GOT3 (cell line): ENCODE results near the gene CBX4.

ENCODE experiments used
- DNase-seq: peaks from one replicate; lab custom pipeline; 2025; ENCODE audit warnings: mixed read lengths; lab: John Stamatoyannopoulos, UW

Gene CBX4

DNA sequence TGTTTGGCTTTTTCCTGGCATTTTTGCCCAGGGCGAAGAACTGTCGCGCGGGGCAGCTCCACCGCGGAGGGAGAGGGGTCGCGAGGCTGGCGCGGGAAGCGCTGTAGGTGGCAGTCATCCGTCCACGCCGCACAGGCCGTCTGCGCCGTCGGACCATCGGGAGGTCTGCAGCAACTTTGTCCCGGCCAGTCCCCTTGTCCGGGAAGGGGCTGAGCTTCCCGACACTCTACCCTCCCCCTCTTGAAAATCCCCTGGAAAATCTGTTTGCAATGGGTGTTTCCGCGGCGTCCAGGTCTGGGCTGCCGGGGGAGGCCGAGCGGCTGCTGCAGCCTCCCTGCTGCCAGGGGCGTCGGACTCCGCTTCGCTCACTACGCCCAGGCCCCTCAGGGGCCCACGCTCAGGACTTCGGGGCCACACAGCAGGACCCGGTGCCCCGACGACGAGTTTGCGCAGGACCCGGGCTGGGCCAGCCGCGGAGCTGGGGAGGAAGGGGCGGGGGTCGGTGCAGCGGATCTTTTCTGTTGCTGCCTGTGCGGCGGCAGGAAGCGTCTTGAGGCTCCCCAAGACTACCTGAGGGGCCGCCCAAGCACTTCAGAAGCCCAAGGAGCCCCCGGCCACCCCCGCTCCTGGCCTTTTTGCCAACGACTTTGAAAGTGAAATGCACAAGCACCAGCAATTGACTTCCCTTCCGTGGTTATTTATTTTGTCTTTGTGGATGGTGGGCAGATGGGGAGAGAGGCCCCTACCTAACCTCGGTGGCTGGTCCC is 2.3 kb upstream of the CBX4 start:
- DNase-seq: no peak

DNA sequence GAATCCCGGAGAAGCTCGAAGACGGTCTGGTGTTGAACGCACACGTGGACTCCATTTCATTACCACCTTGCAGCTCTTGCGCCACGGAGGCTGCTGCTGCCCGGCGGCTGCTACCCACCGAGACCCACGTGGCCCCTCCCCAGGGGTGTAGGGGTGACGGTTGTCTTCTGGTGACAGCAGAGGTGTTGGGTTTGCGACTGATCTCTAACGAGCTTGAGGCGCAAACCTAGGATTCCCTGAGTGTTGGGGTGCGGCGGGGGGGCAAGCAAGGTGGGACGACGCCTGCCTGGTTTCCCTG is 1.7 kb upstream of the CBX4 start:
- DNase-seq: no peak

DNA sequence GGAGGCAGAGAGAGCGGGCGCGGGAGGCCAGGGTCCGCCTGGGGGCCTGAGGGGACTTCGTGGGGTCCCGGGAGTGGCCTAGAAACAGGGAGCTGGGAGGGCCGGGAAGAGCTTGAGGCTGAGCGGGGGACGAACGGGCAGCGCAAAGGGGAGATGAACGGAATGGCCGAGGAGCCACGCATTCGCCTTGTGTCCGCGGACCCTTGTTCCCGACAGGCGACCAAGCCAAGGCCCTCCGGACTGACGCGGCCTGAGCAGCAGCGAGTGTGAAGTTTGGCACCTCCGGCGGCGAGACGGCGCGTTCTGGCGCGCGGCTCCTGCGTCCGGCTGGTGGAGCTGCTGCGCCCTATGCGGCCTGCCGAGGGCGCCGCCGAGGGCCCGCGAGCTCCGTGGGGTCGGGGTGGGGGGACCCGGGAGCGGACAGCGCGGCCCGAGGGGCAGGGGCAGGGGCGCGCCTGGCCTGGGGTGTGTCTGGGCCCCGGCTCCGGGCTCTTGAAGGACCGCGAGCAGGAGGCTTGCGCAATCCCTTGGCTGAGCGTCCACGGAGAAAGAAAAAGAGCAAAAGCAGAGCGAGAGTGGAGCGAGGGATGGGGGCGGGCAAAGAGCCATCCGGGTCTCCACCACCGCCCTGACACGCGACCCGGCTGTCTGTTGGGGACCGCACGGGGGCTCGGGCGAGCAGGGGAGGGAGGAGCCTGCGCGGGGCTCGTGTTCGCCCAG is 1.2 kb upstream of the CBX4 start:
- no peak for DNase-seq

DNA sequence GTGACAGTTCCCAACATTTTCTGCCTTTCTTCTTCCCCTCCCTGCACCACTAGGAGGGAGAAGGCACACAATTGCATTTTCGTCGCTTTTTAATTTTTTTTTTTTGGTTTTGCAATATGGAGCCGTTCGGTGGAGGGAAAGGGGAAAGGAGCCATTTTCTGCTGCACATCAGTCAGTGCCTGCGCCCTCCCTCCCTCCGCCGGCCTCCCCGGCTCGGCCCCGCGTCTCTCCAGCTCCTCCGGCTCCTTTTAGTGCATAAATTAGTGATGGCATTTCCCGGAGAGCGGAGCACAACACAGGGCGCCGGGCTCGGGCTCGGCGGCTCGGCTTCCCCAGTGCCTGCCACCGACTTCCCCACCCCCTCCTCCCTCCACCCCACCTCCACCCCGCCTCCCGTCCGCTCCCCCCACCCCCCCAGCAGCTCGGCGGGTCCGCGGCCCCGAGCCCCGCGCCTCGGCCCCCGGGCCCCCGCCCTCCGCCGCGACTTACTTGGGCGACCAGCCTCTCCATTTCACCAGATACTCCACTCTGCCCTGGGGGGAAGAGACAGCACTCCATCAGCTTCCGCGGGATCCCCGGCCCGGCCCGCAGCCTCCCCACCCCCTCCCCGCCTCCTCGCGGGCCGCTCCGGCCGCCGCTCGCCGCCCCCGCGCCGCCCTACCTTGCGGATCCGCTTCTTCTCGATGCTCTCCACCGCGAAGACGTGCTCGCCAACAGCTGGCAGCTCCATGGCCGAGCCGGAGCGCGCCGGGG is 542 bp downstream of the CBX4 start:
- no peak for DNase-seq

- DNase-seq: no peak
These were observed 1.2 kb downstream of the CBX4 start for GRCh38 chr17:79837888-79838521.

DNA sequence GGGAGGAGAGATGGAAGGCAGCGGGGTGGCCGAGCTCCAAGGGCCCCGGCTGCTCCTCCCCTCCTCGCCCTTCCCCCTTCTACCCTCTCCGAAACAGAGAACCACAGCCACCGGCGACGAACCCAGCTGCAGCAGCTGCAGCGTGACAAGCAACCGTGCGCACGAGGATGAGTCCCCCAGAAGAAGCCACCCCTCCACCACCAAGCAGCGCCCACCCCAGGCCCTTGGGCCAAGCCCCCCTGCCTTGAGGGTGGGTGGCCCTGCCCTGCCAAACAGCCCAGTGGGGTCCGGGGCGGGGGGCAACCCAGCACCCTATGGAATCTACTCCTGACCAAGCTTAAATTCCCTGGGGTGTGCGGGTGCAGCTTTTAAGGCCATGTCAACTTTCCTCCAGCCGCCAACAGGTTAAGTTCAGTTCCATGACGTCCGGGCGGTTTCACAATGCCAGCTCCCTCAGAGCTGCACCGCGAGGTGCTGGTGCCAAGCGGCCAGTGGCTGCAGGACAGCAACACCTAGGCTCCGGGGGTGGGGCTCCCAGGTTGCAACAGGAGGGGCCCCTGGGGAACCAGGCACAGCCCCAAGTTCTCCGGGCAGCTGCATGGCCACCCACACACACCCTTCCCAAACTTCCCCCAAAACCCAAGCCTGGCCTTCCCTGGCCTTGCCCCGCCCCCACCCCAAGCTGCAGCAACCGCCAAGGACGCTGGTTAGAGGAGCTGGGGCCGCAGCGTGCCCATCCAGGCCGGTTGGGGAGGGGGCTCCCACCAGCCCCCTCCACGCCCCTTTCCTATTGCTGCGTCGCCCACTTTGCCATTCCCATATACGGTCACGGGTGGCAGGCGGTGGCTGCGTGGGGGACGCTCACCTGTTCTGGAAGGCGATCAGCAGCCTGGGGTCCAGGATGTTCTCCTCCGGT is 2.0 kb downstream of the CBX4 start:
- no peak for DNase-seq

- no peak for DNase-seq
These were observed 2.7 kb downstream of the CBX4 start for GRCh38 chr17:79836510-79836971.

DNA sequence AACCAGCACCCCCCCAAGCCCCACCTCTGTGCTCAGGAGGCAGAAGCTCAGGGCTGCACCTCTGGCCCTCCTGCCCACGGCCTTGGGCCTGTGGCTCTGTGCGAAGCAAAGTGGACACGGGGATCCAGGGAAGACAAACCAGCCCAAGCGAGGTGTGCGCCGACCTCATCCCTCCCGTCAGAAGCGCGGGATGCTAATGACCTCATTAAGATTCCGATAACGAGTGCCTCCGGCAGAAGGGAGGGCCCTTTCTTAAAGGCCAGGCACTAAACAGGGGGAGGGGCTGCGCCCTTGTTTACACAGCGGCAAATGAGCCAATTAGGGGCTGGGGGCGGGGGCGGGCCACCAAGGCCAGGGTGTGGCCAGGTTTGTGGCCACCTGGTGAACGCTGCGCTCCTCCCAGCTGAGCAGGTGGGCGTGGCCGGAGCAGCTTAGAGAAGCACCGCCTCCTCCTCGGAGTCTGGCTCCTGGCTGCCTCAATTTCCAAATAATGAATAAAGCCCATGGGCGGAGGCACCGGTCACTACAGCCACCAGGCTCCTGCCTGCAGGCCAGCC is 3.2 kb downstream of the CBX4 start:
- DNase-seq: no peak

DNA sequence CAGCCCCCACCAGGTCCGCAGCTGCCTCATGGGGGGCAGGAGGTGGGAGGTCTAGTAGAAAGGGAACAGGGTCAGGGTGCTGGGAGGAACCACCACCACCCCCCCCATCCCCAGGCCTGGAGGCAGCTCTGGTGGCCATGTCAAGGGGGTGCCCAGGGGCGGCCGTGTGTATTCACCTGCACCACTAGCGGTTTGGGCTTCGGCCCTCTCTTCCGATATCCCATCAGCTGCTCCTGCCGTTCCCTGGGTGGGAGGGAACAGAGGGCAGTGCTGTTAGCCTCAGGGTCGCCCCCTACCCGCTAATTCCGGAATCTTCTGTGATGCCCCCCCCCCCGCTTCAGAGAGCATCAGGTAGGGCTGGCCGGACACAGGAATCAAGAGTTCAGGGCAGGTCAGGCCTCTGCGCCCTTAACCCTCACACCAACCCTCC is 3.8 kb downstream of the CBX4 start:
- no peak for DNase-seq

- DNase-seq: no peak
These were observed 4.4 kb downstream of the CBX4 start for GRCh38 chr17:79834565-79835469.

- no peak for DNase-seq
These were observed 5.3 kb downstream of the CBX4 start for GRCh38 chr17:79833744-79834564.

DNA sequence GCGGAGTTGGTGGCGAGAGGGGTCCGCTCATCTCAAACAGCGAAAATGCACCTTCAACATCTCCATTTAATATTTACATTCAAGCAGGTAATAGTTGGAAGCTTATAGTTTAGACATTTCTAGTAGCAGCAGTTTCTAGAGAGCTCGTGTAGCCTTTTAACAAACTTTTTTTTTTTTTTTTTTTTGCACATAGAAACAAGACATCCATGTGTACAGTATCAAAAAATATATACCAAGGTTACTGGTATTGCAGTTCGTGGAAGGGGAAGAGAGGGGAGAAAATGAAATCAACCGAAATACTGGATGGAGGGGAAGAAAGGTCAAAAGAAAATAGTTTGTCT is 6.2 kb downstream of the CBX4 start:
- DNase-seq: no peak

DNA sequence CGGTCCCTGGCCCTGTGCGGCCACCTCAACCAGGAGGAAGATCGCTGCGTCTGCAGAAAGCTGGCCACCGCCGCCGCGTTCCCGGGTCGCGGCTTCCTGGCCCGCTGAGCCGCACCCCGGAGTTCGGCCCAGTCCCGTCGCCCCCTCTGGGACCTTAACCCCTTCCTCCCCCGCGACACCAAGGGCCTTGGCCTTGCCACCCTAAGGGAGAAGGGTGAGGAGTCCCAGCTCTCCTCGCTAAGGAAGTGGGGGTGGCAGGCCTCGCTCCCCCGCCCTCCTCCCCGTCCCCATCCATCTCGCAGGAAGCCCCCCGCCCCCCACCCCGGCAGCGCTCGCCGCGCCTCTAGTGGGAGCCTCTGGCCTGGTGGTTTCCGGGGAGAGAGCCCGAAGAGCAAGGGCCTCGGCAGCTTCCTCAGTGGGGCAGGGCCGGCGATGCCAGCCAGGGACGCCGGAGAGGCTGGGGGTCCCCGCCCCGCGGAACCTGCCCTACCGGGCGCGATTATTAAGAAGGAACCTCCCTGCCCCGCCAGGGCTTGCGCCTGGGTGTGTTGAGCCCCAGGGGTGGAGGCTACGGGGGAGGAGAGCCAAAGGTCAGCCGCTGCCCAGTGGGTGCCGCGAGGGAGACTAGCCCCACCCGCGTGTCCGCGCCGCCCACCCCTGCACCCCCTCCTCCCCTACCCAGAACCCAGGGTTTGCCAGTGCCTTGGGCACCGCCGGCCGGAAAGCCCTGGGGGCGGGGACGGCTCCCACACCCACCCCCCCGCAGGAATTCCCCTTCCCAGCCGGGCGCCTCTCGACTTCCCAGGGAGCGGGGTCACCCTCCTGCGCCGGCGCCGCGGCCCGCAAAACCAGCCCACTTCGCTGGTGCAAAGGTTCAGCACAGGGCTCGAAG is 6.8 kb downstream of the CBX4 start:
- no peak for DNase-seq

DNA sequence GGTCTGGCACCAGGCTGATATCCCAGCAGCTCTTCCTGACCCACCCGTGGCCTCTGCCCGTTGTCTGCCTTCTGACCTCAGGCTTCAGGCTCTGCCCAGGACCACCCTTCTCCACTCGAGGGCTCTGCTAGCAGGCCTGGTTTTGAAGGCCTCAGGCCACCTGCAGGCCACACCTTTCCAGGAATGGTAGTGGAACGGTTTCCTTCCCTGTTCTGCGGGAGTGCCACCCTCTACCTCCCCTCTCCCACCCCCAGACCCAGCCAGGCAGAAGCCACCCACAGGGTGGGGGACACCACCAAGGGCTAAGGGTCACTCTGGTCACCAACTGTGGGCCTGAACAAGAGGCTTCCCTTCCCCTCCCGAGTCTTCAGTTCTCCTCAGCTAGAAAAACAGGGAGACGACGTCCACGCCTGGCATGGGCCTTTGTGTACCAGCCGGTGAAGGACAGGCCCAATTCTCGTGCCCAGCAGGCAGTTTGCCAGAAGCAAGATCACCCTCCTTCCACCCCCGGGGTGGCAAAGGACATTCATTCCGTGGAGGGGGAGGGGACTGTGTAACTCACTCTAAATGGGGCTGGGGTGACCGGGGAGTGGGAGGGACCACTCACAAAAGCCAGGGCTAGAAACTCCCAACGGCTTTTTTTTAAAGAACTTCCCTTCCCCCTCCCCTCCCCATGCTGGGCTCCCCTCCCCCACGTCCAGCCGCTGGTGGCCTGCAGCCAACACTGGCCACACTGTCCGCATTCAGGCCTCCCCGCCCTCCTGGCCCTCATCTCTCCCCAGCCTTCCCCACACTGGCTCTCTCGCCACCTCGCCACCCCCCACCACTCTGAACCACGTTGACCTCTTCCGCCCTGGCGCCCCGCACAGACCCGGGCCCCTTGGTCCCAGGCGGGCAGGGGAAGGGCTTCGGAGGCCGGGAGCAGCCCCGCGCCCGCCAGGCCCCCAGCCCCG is 7.7 kb downstream of the CBX4 start:
- no peak for DNase-seq

- DNase-seq: no peak
These were observed 8.4 kb downstream of the CBX4 start for GRCh38 chr17:79830763-79831264.

DNA sequence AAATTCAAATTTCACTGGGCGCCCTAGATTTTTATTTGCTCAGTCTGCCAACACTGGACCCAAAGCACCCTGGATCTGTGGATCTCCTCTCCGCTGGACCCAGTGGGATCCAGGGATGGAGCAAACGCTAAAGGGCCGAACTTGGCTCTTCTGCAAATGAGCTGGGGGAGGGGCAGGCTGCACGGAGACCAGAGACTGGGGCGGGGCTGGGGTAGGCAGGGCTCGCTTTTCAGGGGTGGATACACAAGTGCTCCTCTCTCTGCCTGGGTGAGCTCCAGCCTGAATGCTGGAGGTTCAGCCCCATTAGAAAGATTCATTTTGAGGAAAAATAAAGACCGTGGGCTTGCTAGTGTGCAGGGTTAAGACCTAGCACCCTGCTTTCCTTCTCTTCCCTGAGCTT is 8.9 kb downstream of the CBX4 start:
- no peak for DNase-seq

GRCh38 chr17:79829457-79829856 is 9.8 kb downstream of the CBX4 start:
- DNase-seq: no peak
